ENCODE results near the gene DPH6.
"Not testable (repeated sequence)": the region's sequence is repeated elsewhere in the genome, so short reads cannot be mapped to it uniquely, and the experiment has no call there.

The DPH6 gene

GRCh38 chr15:35545824-35546510 is at the start of gene DPH6:
Gene DPH6, minus strand, starts transcription at chr15:35546165. Its CDS starts 24 bp downstream, at chr15:35546141.
- peak; percentile 96 for DNase-seq

- DNase-seq = no peak
Measured at GRCh38 chr15:35595656-35596055, 49.7 kb upstream of the DPH6 start.

- not testable (repeated sequence) for DNase-seq
Measured at GRCh38 chr15:35591987-35592386, 46.0 kb upstream of the DPH6 start.

- no peak for DNase-seq
Measured at GRCh38 chr15:35583863-35584528, 38.0 kb upstream of the DPH6 start.

- DNase-seq = no peak
Measured at GRCh38 chr15:35580606-35581005, 34.6 kb upstream of the DPH6 start.

- DNase-seq = no peak
Measured at GRCh38 chr15:35567392-35567791, 21.4 kb upstream of the DPH6 start.

GRCh38 chr15:35566991-35567390 is 21.0 kb upstream of the DPH6 start:
- DNase-seq = no peak

GRCh38 chr15:35565901-35566300 is 19.9 kb upstream of the DPH6 start:
- DNase-seq = no peak

GRCh38 chr15:35562641-35563040 is 16.7 kb upstream of the DPH6 start:
- no peak for DNase-seq

GRCh38 chr15:35561308-35561707 is 15.3 kb upstream of the DPH6 start:
- DNase-seq = no peak

- no peak for DNase-seq
Measured at GRCh38 chr15:35560870-35561269, 14.9 kb upstream of the DPH6 start.

- DNase-seq = no peak
Measured at GRCh38 chr15:35560258-35560657, 14.3 kb upstream of the DPH6 start.

GRCh38 chr15:35559683-35560082 is 13.7 kb upstream of the DPH6 start:
- no peak for DNase-seq

GRCh38 chr15:35557544-35557943 is 11.6 kb upstream of the DPH6 start:
- DNase-seq = no peak

GRCh38 chr15:35557012-35557411 is 11.0 kb upstream of the DPH6 start:
- no peak for DNase-seq

- DNase-seq = no peak
Measured at GRCh38 chr15:35555244-35555643, 9.3 kb upstream of the DPH6 start.

GRCh38 chr15:35550957-35551356 is 5.0 kb upstream of the DPH6 start:
- no peak for DNase-seq

- no peak for DNase-seq
Measured at GRCh38 chr15:35549567-35549966, 3.6 kb upstream of the DPH6 start.

- no peak for DNase-seq
Measured at GRCh38 chr15:35548435-35548834, 2.5 kb upstream of the DPH6 start.

GRCh38 chr15:35547775-35548364 is 1.9 kb upstream of the DPH6 start:
- DNase-seq = no peak

- no peak for DNase-seq
Measured at GRCh38 chr15:35546511-35547381, 781 bp upstream of the DPH6 start.

GRCh38 chr15:35545316-35545823 is 595 bp downstream of the DPH6 start:
- no peak for DNase-seq

GRCh38 chr15:35540885-35541284 is 5.1 kb downstream of the DPH6 start:
- DNase-seq = no peak
